NCI-H2227 treated with DMSO at 0.1 percent for 48 hours (cell line): ENCODE data around the gene GTF2H4.

Source experiments
- DNase-seq: peaks from one replicate; lab custom pipeline; 2025; lab: John Stamatoyannopoulos, UW

GTF2H4 gene

DNA sequence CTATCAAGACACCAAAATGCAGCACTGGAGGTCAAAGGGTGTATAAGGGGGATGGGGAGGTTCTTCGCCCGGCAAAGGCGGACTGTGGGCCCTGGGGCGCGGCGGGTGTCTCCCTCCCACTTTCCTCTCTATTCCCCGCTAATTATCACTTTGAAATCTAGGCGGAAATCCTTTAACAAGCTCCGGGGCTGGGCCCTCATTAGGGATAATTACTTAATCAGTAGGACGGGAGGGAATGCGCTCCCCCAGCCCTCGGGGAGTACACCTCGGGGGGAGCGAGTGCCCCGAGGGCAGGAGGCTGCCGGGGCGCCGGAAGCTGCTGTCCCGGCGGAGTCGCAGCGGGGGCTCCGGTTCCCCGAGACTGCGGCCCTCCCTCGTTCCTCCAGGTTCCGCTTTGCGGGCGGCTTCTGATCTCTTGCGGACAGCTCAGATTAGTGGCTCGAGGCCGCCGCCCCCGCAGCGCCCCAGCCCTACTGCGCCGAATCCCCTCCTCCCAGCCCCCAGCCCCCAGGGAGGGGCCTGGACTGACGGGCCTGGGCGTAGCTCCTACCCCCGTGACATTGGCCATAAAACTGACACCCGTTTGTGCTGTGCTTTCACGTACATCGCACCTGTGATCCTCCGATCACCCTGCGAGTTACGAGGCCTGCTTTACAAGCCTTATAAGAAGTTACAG, 47.5 kb downstream of the GTF2H4 start:
- peak; percentile 11 for DNase-seq

DNA sequence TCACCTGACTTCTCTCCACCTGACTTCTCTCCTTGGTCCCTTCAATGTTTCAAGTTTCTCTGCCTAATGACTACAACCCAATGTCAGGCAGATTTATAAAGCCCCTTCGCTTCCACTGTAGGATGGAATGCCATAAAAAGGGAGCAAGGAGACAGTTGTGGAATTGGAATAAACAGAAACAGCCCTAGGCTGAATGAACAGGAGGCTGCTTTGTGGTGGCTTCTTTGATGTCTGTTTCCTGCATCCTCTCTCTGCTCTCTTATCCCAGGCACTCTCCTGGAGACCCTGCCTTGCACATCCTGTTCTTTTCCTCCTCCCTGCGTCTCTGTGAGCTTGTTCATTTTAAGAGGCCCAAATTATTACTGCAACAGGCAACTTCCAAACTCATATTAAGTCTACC, 49.7 kb downstream of the GTF2H4 start:
- DNase-seq, result no peak

DNA sequence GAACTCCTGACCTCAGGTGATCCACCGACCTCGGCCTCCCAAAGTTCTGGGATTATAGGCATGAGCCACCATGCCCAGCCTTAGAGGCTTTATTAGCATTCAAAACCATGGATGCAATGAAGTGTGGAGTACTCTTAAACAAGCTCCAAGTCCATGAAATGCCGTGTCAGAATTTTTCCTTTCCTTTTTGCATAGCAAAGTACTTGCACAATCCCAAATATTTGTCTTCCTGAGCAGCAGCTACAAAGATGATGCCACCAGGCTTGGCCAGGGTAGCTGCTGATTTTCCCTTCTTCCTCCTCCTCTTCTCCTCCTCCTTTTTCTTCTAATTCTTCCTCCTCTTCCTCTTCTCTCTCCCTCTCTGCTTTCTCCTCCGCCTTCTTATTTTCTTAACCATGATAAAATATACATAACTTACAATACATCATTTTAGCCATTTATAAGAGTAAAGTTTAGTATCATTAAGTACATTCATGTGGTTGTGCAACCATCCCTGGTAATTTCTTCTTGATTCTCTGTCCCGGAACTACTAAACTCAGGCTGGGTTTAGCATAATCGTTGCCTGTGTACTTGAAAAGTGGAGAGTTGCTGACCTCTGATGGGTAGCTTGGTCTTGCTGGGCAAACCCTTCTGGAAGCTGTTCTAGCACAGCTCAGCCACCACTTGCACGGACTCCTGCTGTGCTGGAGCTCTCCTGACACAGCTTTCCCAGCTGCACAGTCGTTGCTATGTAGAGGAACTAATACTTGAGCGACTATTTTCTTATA, 53.1 kb downstream of the GTF2H4 start:
- DNase-seq, result peak; percentile 14

DNA sequence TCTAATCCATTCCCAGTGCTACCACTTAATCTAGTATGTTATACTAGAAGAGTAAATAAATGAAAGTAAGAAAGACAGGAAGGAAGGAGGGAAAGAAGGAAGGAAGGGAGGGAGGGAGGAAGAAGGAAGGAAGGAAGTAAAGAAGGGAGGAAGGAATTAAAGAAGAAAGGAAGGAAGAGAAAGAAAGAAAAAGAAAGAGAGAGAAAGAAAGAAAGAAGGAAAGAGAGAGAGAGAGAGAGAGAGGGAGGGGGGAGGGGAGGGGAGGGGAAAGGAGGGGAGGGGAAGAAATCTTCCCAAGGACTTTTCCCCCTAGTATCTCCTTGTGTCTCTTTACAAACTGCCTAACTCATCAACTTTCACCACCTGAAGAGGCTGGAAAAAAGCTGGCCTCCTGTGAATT, 54.7 kb downstream of the GTF2H4 start:
- DNase-seq, result no peak

GRCh38 chr6:30963641-30964040, 55.6 kb downstream of the GTF2H4 start:
- DNase-seq, result no peak
